Gastrocnemius medialis (tissue), 4 donors: ENCODE results near the gene GJD2. TPM values are rescaled to one million over a fixed set of nuclear protein-coding genes. Genes with fewer than 3 reads are reported as not detected.
A peak's percentile ranks its signal among the peaks of the same experiment; 100 is the strongest.

Experiments used
- ATAC-seq, 2 donors: fragments of 150-250 bp; one replicate each; pipeline ENCODE4 v1.9.1; 2016
- DNase-seq, 2 donors: peaks; one replicate each; pipeline ENCODE4 v3.0.0-alpha.2; 2019
- H3K27ac ChIP-seq, 4 donors: fragments of 200-600 bp; sonication (generic); 1 replicate in 1 of 4; 2 replicates in 3 of 4; pipeline ENCODE4 v1.5.1; 2016 to 2018; ENCODE audit warnings: mild to moderate bottlenecking in 2 of 4, moderate library complexity in 1 of 4
- H3K27me3 ChIP-seq, 3 donors: fragments of 200-600 bp; sonication (generic) in 2 of 3; 1 replicate in 1 of 3; 2 replicates in 2 of 3; pipeline versions ENCODE4 v1.5.1 to v1.6.0; 2016 to 2019; ENCODE audit warnings: mild to moderate bottlenecking in 1 of 3, moderate library complexity in 1 of 3
- H3K36me3 ChIP-seq, 2 donors: fragments of 200-600 bp; sonication (generic) in 1 of 2; one replicate each; pipeline ENCODE4 v1.5.1; 2017 to 2018
- H3K4me1 ChIP-seq, 2 donors: fragments of 200-600 bp; sonication (generic) in 1 of 2; one replicate each; pipeline ENCODE4 v1.5.1; 2016 to 2017; ENCODE audit warnings: mild to moderate bottlenecking in 2 of 2
- H3K4me3 ChIP-seq, 4 donors: fragments of 200-600 bp; sonication (generic) in 3 of 4; 1 replicate in 1 of 4; 2 replicates in 3 of 4; pipeline ENCODE4 v1.5.1; 2016 to 2019; ENCODE audit warnings: mild to moderate bottlenecking in 2 of 4
- H3K9me3 ChIP-seq, 3 donors: fragments of 200-600 bp; sonication (generic) in 2 of 3; 1 replicate in 1 of 3; 2 replicates in 2 of 3; pipeline ENCODE4 v1.5.1; 2016 to 2019
- POLR2A ChIP-seq, 2 donors: fragments of 450-650 bp; IDR thresholded peaks; one replicate each; pipeline ENCODE4 v1.6.1; 2017; ENCODE audit warnings: antibody characterized with exemption in 2 of 2, mild to moderate bottlenecking in 2 of 2, moderate library complexity in 2 of 2
- in situ Hi-C, 4 donors: fragments of 200-750 bp; cut with MboI; loops; one replicate each; pipeline versions ENCODE4 v1.15.0 to v1.8.0; 2017; ENCODE audit warnings: low sequenced_read_pairs in 4 of 4
- intact Hi-C: fragments of 100-400 bp; cut with DNase I; formaldehyde crosslinking; loops from one replicate; pipeline ENCODE4 v1.15.1; 2023; ENCODE audit warnings: low total_unique reads
- total RNA-seq, 4 donors: library from RNA; depleted of rRNA; stranded (reverse); fragments of >200 nt; gene quantifications; one replicate each; pipeline versions ENCODE4 v1.1.0 to v1.2.3, GENCODE V29; 2016
- TF ChIP-seq, protein P1 (sequence below), 5 experiments: fragments of 450-650 bp in 3 of 5; fragments of 200-600 bp in 2 of 5; sonication (generic) in 2 of 5; IDR thresholded peaks in 4 of 5; conservative IDR thresholded peaks in 1 of 5; 1 replicate in 4 of 5; 2 replicates in 1 of 5; pipeline ENCODE4 v1.5.1; 2016 to 2019; ENCODE audit warnings: antibody characterized with exemption in 5 of 5, mild to moderate bottlenecking in 3 of 5, moderate library complexity in 3 of 5

Gene GJD2
- total RNA-seq, 4 donors from 2014 or later: not detected

DNA sequence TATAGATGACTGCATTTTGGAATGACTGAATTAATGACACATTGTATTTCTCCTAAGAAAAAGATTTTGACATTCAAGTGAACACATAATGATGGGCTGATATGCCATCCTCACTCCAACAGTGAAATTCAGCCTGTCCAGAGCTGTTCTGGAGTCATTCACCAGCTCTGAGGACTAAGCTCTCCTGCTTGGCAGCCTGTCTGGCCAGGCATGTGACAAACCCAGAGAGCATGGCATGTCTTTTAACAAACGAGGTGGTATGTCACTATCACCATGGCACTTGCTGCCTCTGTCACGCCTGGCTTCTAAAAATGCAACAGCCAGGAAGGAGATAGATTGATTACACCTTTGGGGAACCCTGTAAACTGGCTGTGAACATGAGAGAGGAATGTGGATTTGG is 39.1 kb upstream of the GJD2 start:
- peaks cover 14 to 16% of the 10 kb centered on the region in 2 donors for H3K4me1 ChIP-seq
- TF ChIP-seq, protein P1, sequence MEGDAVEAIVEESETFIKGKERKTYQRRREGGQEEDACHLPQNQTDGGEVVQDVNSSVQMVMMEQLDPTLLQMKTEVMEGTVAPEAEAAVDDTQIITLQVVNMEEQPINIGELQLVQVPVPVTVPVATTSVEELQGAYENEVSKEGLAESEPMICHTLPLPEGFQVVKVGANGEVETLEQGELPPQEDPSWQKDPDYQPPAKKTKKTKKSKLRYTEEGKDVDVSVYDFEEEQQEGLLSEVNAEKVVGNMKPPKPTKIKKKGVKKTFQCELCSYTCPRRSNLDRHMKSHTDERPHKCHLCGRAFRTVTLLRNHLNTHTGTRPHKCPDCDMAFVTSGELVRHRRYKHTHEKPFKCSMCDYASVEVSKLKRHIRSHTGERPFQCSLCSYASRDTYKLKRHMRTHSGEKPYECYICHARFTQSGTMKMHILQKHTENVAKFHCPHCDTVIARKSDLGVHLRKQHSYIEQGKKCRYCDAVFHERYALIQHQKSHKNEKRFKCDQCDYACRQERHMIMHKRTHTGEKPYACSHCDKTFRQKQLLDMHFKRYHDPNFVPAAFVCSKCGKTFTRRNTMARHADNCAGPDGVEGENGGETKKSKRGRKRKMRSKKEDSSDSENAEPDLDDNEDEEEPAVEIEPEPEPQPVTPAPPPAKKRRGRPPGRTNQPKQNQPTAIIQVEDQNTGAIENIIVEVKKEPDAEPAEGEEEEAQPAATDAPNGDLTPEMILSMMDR (IDR thresholded peaks at IDR 0.05 in 4 of 5, conservative IDR thresholded peaks at IDR 0.05 in 1 of 5): no peak
- TF ChIP-seq POLR2A (IDR thresholded peaks at IDR 0.05): peak; percentile 18 to 29
- in situ Hi-C loops: no loop called here
- DNase-seq: peak; percentile 44 to 60
- peak overlapping the region in 3 of 4 donors; percentile 33 to 79 (median 35) for H3K27ac ChIP-seq
- H3K9me3 ChIP-seq: no peaks in the 10 kb centered on the region
- H3K27me3 ChIP-seq: no peaks in the 10 kb centered on the region
- peak; percentile 72 to 79 for ATAC-seq
- H3K4me3 ChIP-seq: peak overlapping the region in 1 of 4 donors; percentile 49
- H3K36me3 ChIP-seq: peaks cover 0 to 12% of the 10 kb centered on the region in 2 donors
- intact Hi-C loops: no loop called here

GRCh38 chr15:34793071-34793470 is 38.3 kb upstream of the GJD2 start:
- intact Hi-C loops (no loop called here), in situ Hi-C loops (no loop called here)
- Histone ChIP-seq H3K27me3 (no peaks in the 10 kb centered on the region), H3K27ac (peak overlapping the region in 1 of 4 donors; percentile 79), H3K9me3 (no peaks in the 10 kb centered on the region), H3K4me3 (peak overlapping the region in 1 of 4 donors; percentile 49), H3K36me3 (peaks cover 0 to 12% of the 10 kb centered on the region in 2 donors), H3K4me1 (peaks cover 14 to 16% of the 10 kb centered on the region in 2 donors)
- no peak for DNase-seq
- no peak for ATAC-seq
- TF ChIP-seq, protein P1 (IDR thresholded peaks at IDR 0.05 in 4 of 5, conservative IDR thresholded peaks at IDR 0.05 in 1 of 5): no peak
- no peak for TF ChIP-seq POLR2A (IDR thresholded peaks at IDR 0.05)

GRCh38 chr15:34791701-34792100 is 36.9 kb upstream of the GJD2 start:
- H3K4me3 ChIP-seq: no peak overlapping the region
- no peaks in the 10 kb centered on the region for H3K9me3 ChIP-seq
- no peak for TF ChIP-seq POLR2A (IDR thresholded peaks at IDR 0.05)
- TF ChIP-seq, protein P1 (IDR thresholded peaks at IDR 0.05 in 4 of 5, conservative IDR thresholded peaks at IDR 0.05 in 1 of 5): no peak
- in situ Hi-C loops: no loop called here
- ATAC-seq (peak; percentile 22 to 23), DNase-seq (no peak)
- peak overlapping the region in 1 of 4 donors; percentile 79 for H3K27ac ChIP-seq
- intact Hi-C loops: no loop called here
- H3K36me3 ChIP-seq: peaks cover 0 to 12% of the 10 kb centered on the region in 2 donors
- H3K4me1 ChIP-seq: peaks cover 14 to 16% of the 10 kb centered on the region in 2 donors
- H3K27me3 ChIP-seq: no peaks in the 10 kb centered on the region

DNA sequence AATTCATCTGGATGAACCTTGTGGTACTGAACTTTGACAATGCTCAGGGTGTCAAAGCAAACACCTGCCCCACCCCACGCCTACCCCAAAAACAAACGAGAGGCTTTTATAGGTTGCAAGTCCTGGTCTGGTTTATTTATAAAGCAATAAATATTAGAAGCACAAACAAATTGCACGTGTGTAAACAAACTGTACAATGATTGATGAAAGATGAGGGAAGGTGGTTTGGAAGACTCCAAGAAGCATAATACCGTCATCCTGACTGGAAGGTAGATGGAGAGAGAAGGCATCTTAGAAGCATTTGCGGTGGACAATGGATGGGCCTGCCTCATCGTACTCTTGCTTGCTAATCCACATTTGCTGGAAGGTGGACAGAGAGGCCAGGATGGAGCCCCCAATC is 35.3 kb upstream of the GJD2 start:
- no peak for DNase-seq
- no peak overlapping the region for H3K27ac ChIP-seq
- H3K4me1 ChIP-seq: peaks cover 12 to 15% of the 10 kb centered on the region in 2 donors
- in situ Hi-C loops (no loop called here), intact Hi-C loops (no loop called here)
- H3K27me3 ChIP-seq: no peaks in the 10 kb centered on the region
- no peak for ATAC-seq
- peaks cover 0 to 12% of the 10 kb centered on the region in 2 donors for H3K36me3 ChIP-seq
- TF ChIP-seq, protein P1 (IDR thresholded peaks at IDR 0.05 in 4 of 5, conservative IDR thresholded peaks at IDR 0.05 in 1 of 5): no peak
- TF ChIP-seq POLR2A (IDR thresholded peaks at IDR 0.05): no peak
- no peak overlapping the region for H3K4me3 ChIP-seq
- no peaks in the 10 kb centered on the region for H3K9me3 ChIP-seq

DNA sequence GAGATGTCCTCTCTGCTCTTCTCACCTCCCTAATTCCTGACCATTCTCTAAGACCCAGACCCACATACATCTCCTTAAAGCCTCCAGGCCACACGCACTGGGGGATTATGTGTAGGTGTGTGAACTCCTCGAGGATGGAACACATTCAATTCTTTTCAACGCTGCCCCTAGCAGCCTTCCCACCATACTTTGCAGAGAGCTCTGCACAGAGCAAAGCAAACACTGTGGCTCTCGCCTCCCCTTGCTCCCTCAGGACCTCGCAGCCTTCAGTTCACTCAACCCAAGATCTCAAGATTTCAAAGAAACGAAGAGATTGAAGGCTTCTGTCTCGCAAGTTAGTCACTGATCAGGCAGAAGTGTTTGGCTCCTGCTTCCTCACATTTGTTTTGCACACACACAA is 34.5 kb upstream of the GJD2 start:
- Histone ChIP-seq H3K27ac (no peak overlapping the region), H3K36me3 (peaks cover 0 to 12% of the 10 kb centered on the region in 2 donors), H3K4me3 (no peak overlapping the region), H3K4me1 (peaks cover 4 to 10% of the 10 kb centered on the region in 2 donors), H3K27me3 (no peaks in the 10 kb centered on the region), H3K9me3 (no peaks in the 10 kb centered on the region)
- intact Hi-C loops (no loop called here), in situ Hi-C loops (no loop called here)
- ATAC-seq: no peak
- TF ChIP-seq POLR2A (IDR thresholded peaks at IDR 0.05): no peak
- TF ChIP-seq, protein P1 (IDR thresholded peaks at IDR 0.05 in 4 of 5, conservative IDR thresholded peaks at IDR 0.05 in 1 of 5): no peak
- no peak for DNase-seq
